HepG2 (cell line): Measurements from ENCODE around the gene SUCLG1. TPM values are rescaled to one million over a fixed set of nuclear protein-coding genes. Genes with fewer than 3 reads are reported as not detected.

Source experiments
- EHMT2 ChIP-seq: fragments of 200-600 bp; sonication (generic); IDR thresholded peaks from 2 replicates; pipeline ENCODE4 v1.7.0; 2017; ENCODE audit warnings: antibody characterized with exemption, low read depth, low read length, borderline replicate concordance
- ESRRA ChIP-seq: sonication (generic); formaldehyde crosslinking; IDR thresholded peaks from 2 replicates; pipeline ENCODE4 v1.5.1; 2020; ENCODE audit warnings: mild to moderate bottlenecking, low read depth, missing genetic modification reagents
- HES4 ChIP-seq: sonication (generic); formaldehyde crosslinking; IDR thresholded peaks from 2 replicates; pipeline ENCODE4 v1.9.0; 2021; ENCODE audit warnings: mild to moderate bottlenecking, missing genetic modification reagents, borderline replicate concordance
- HNRNPLL ChIP-seq: fragments of 200-400 bp; formaldehyde crosslinking; IDR thresholded peaks from 2 replicates; pipeline ENCODE4 v1.6.1; 2017; ENCODE audit warnings: mild to moderate bottlenecking, low read depth, low read length; ENCODE audit not compliant: poor library complexity, severe bottlenecking
- MEIS1 ChIP-seq: sonication (generic); formaldehyde crosslinking; IDR thresholded peaks from 2 replicates; pipeline ENCODE4 v1.9.0; 2021; ENCODE audit warnings: mild to moderate bottlenecking, missing genetic modification reagents, moderate library complexity, borderline replicate concordance
- PAX8 ChIP-seq: sonication (generic); formaldehyde crosslinking; IDR thresholded peaks from 2 replicates; pipeline ENCODE4 v1.8.0; 2022; ENCODE audit warnings: mild to moderate bottlenecking, missing genetic modification reagents, borderline replicate concordance
- PLSCR1 ChIP-seq: sonication (generic); formaldehyde crosslinking; IDR thresholded peaks from 2 replicates; pipeline ENCODE4 v1.5.0; 2020; ENCODE audit warnings: missing genetic modification reagents, mild to moderate bottlenecking, borderline replicate concordance
- SOX13 ChIP-seq, 3 experiments: fragments of 450-650 bp in 1 of 3; sonication (generic) in 1 of 3; formaldehyde crosslinking in 1 of 3; IDR thresholded peaks in 2 of 3; conservative IDR thresholded peaks in 1 of 3; 2 replicates each; pipeline versions ENCODE4 v1.5.0 to v1.6.1; 2016 to 2020; ENCODE audit warnings: antibody characterized with exemption in 1 of 3, mild to moderate bottlenecking in 1 of 3, missing compliant biosample characterization in 1 of 3, missing genetic modification reagents in 1 of 3, moderate library complexity in 1 of 3
- SP4 ChIP-seq: sonication (generic); formaldehyde crosslinking; IDR thresholded peaks from 2 replicates; pipeline ENCODE4 v1.8.1; 2023; ENCODE audit warnings: mild to moderate bottlenecking, missing genetic modification reagents
- ZNF282 ChIP-seq: fragments of 450-650 bp; IDR thresholded peaks from 2 replicates; pipeline ENCODE4 v1.6.1; 2018; ENCODE audit not compliant: partially characterized antibody
- ZNF350 ChIP-seq: sonication (generic); formaldehyde crosslinking; IDR thresholded peaks from 2 replicates; pipeline ENCODE4 v1.4.0; 2020; ENCODE audit warnings: mild to moderate bottlenecking, low read depth, missing genetic modification reagents, borderline replicate concordance
- ZNF614 ChIP-seq: IDR thresholded peaks from 2 replicates; pipeline ENCODE4 v1.6.1; 2018; ENCODE audit warnings: missing biosample characterization, missing genetic modification reagents, inconsistent platforms, borderline replicate concordance
- ZNF766 ChIP-seq: sonication (generic); formaldehyde crosslinking; IDR thresholded peaks from 2 replicates; pipeline ENCODE4 v1.5.0; 2020; ENCODE audit warnings: missing genetic modification reagents, borderline replicate concordance
- ZNF792 ChIP-seq: IDR thresholded peaks from 2 replicates; pipeline ENCODE4 v1.6.1; 2016
- ZSCAN5A ChIP-seq: sonication (generic); formaldehyde crosslinking; IDR thresholded peaks from 2 replicates; pipeline ENCODE4 v1.8.0; 2022; ENCODE audit warnings: mild to moderate bottlenecking, missing genetic modification reagents, borderline replicate concordance
- polyA plus RNA-seq, 8 experiments: library from polyadenylated mRNA; depleted of rRNA in 3 of 8; stranded (reverse) in 7 of 8; unstranded in 1 of 8; fragments of >200 nt; fragmentation: Illumina TruSeq in 4 of 8; extraction: Trizol in 4 of 8; gene quantifications; 2 replicates each; pipeline versions ENCODE4 v1.2.1 to v1.2.3, GENCODE V29; 2011 to 2016; ENCODE audit warnings: low read depth in 4 of 8, missing spikeins in 1 of 8, mixed read lengths in 1 of 8; ENCODE audit not compliant: insufficient read depth in 1 of 8
- total RNA-seq, 5 experiments: library from RNA; depleted of rRNA; stranded (reverse); fragments of >200 nt; fragmentation: Illumina TruSeq; extraction: Trizol; gene quantifications; 2 replicates each; pipeline ENCODE4 v1.2.3, GENCODE V29; 2016; ENCODE audit warnings: low read depth in 1 of 5
- TF ChIP-seq, protein P1 (sequence below): sonication (generic); formaldehyde crosslinking; IDR thresholded peaks from 2 replicates; pipeline ENCODE4 v1.9.0; 2021; ENCODE audit warnings: mild to moderate bottlenecking, missing genetic modification reagents
- TF ChIP-seq, protein P2 (sequence below): sonication (generic); formaldehyde crosslinking; IDR thresholded peaks from 2 replicates; pipeline ENCODE4 v1.5.1; 2020; ENCODE audit warnings: missing genetic modification reagents, mild to moderate bottlenecking, borderline replicate concordance

SUCLG1 gene
- total and polyA plus RNA-seq, 2 of the 13 experiments (the other 11 are each of a cell fraction or from before 2014, with no cell fraction given): 58.7 to 121 TPM

DNA sequence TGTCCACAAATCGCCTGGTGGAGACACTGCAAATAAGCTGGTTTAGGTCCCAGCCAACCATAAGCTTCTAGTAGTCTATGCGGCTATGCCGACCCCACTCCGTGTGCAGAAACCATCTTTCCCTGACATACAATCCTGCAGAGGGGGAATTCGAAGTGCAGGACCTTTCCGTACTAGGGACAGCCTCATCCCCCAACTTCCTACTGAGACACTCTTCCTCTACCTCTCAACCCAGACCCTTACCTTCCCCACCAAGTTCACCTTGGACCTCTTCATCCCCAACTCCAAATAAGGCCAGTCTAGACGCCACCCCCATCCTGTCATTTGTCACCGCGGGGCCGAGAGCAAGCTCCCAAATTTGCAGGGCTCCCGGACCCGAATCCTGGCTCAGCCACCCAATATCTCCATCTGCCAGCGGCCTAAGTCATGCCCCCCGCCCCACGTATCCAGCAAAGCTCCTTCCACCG, 496 bp downstream of the SUCLG1 start (continued):
- TF ChIP-seq, protein P1, sequence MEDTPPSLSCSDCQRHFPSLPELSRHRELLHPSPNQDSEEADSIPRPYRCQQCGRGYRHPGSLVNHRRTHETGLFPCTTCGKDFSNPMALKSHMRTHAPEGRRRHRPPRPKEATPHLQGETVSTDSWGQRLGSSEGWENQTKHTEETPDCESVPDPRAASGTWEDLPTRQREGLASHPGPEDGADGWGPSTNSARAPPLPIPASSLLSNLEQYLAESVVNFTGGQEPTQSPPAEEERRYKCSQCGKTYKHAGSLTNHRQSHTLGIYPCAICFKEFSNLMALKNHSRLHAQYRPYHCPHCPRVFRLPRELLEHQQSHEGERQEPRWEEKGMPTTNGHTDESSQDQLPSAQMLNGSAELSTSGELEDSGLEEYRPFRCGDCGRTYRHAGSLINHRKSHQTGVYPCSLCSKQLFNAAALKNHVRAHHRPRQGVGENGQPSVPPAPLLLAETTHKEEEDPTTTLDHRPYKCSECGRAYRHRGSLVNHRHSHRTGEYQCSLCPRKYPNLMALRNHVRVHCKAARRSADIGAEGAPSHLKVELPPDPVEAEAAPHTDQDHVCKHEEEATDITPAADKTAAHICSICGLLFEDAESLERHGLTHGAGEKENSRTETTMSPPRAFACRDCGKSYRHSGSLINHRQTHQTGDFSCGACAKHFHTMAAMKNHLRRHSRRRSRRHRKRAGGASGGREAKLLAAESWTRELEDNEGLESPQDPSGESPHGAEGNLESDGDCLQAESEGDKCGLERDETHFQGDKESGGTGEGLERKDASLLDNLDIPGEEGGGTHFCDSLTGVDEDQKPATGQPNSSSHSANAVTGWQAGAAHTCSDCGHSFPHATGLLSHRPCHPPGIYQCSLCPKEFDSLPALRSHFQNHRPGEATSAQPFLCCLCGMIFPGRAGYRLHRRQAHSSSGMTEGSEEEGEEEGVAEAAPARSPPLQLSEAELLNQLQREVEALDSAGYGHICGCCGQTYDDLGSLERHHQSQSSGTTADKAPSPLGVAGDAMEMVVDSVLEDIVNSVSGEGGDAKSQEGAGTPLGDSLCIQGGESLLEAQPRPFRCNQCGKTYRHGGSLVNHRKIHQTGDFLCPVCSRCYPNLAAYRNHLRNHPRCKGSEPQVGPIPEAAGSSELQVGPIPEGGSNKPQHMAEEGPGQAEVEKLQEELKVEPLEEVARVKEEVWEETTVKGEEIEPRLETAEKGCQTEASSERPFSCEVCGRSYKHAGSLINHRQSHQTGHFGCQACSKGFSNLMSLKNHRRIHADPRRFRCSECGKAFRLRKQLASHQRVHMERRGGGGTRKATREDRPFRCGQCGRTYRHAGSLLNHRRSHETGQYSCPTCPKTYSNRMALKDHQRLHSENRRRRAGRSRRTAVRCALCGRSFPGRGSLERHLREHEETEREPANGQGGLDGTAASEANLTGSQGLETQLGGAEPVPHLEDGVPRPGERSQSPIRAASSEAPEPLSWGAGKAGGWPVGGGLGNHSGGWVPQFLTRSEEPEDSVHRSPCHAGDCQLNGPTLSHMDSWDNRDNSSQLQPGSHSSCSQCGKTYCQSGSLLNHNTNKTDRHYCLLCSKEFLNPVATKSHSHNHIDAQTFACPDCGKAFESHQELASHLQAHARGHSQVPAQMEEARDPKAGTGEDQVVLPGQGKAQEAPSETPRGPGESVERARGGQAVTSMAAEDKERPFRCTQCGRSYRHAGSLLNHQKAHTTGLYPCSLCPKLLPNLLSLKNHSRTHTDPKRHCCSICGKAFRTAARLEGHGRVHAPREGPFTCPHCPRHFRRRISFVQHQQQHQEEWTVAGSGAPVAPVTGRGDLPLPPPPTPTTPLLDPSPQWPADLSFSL (CRISPR knock-in tag): no peak
- TF ChIP-seq ZNF614: no peak
- TF ChIP-seq SOX13 (IDR thresholded peaks at IDR 0.05): no peak
- TF ChIP-seq SOX13 (CRISPR knock-in tag; conservative IDR thresholded peaks at IDR 0.05 in 1 of 2, IDR thresholded peaks at IDR 0.05 in 1 of 2): no peak
- no peak for TF ChIP-seq PAX8 (CRISPR knock-in tag)
- TF ChIP-seq ZSCAN5A (CRISPR knock-in tag): peak; percentile 48; the same call in 1 of the 2 replicates
- TF ChIP-seq ZNF792: no peak; the same call in 1 of the 2 replicates
- no peak; the same call in 1 of the 2 replicates for TF ChIP-seq HES4
- no peak for TF ChIP-seq EHMT2
- TF ChIP-seq ZNF282: no peak
- TF ChIP-seq ZNF350 (CRISPR knock-in tag): no peak
- TF ChIP-seq ZNF766 (CRISPR knock-in tag): peak; percentile 67; the same call in 1 of the 2 replicates
- no peak for TF ChIP-seq ESRRA
- TF ChIP-seq MEIS1 (CRISPR knock-in tag): no peak
- TF ChIP-seq SP4 (CRISPR knock-in tag): no peak
- TF ChIP-seq HNRNPLL: no peak
- no peak for TF ChIP-seq PLSCR1
- TF ChIP-seq, protein P2, sequence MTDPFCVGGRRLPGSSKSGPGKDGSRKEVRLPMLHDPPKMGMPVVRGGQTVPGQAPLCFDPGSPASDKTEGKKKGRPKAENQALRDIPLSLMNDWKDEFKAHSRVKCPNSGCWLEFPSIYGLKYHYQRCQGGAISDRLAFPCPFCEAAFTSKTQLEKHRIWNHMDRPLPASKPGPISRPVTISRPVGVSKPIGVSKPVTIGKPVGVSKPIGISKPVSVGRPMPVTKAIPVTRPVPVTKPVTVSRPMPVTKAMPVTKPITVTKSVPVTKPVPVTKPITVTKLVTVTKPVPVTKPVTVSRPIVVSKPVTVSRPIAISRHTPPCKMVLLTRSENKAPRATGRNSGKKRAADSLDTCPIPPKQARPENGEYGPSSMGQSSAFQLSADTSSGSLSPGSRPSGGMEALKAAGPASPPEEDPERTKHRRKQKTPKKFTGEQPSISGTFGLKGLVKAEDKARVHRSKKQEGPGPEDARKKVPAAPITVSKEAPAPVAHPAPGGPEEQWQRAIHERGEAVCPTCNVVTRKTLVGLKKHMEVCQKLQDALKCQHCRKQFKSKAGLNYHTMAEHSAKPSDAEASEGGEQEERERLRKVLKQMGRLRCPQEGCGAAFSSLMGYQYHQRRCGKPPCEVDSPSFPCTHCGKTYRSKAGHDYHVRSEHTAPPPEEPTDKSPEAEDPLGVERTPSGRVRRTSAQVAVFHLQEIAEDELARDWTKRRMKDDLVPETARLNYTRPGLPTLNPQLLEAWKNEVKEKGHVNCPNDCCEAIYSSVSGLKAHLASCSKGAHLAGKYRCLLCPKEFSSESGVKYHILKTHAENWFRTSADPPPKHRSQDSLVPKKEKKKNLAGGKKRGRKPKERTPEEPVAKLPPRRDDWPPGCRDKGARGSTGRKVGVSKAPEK (CRISPR knock-in tag): no peak
